Medulla oblongata (tissue), 1 donor: Measurements from ENCODE around the gene NUP188.

ENCODE experiments used
- DNase-seq: peaks from one replicate; pipeline ENCODE4 v3.0.0-alpha.2; 2015; ENCODE audit errors: extremely low spot score

NUP188 gene

GRCh38 chr9:129006328-129007034, 59.0 kb downstream of the NUP188 start:
- peak; percentile 91 for DNase-seq

GRCh38 chr9:129007035-129007765, 59.7 kb downstream of the NUP188 start:
- no peak for DNase-seq

- no peak for DNase-seq
Measured at GRCh38 chr9:129007766-129008468, 60.4 kb downstream of the NUP188 start.

- no peak for DNase-seq
Measured at GRCh38 chr9:129008469-129008965, 61.0 kb downstream of the NUP188 start.

GRCh38 chr9:129008986-129009583, 61.6 kb downstream of the NUP188 start:
- no peak for DNase-seq

- no peak for DNase-seq
Measured at GRCh38 chr9:129009584-129010141, 62.2 kb downstream of the NUP188 start.

- DNase-seq, result no peak
Measured at GRCh38 chr9:129010267-129010975, 62.9 kb downstream of the NUP188 start.

GRCh38 chr9:129011170-129011569, 63.7 kb downstream of the NUP188 start:
- DNase-seq, result no peak

GRCh38 chr9:129011761-129012181, 64.3 kb downstream of the NUP188 start:
- DNase-seq, result no peak

- no peak for DNase-seq
Measured at GRCh38 chr9:129012343-129012742, 64.8 kb downstream of the NUP188 start.

- DNase-seq, result no peak
Measured at GRCh38 chr9:129012893-129013448, 65.5 kb downstream of the NUP188 start.

GRCh38 chr9:129013674-129014073, 66.2 kb downstream of the NUP188 start:
- DNase-seq, result no peak

GRCh38 chr9:129014124-129014523, 66.6 kb downstream of the NUP188 start:
- no peak for DNase-seq

GRCh38 chr9:129014608-129015007, 67.1 kb downstream of the NUP188 start:
- DNase-seq, result no peak

GRCh38 chr9:129021091-129021490, 73.6 kb downstream of the NUP188 start:
- DNase-seq, result no peak

- DNase-seq, result no peak
Measured at GRCh38 chr9:129022037-129022436, 74.5 kb downstream of the NUP188 start.

GRCh38 chr9:129023036-129023907, 75.8 kb downstream of the NUP188 start:
- peak; percentile 34 for DNase-seq

- DNase-seq, result no peak
Measured at GRCh38 chr9:129023908-129024233, 76.4 kb downstream of the NUP188 start.

GRCh38 chr9:129026442-129027223, 79.1 kb downstream of the NUP188 start:
- DNase-seq, result peak; percentile 34
